Activated T-helper 2 cell treated with anti-CD3 and anti-CD28 coated beads, Interferon-gamma antibody, Interleukin-2, Interleukin-4, amounts not matched to agents 10 μg/mL and 5 μg/mL and 100 μg/mL, durations not matched to agents 14 hours and 24 hours and 36 hours (primary cell): ENCODE data around the gene FAM241B. TPM values are rescaled to one million over a fixed set of nuclear protein-coding genes. Genes with fewer than 3 reads are reported as not detected.
A peak's percentile ranks its signal among the peaks of the same experiment; 100 is the strongest.

ENCODE experiments used
- DNase-seq: peaks from one replicate; pipeline ENCODE4 v3.0.0; 2021; ENCODE audit warnings: low spot score
- H3K27ac Mint-ChIP-seq: one replicate; pipeline ENCODE4 v1.8.0; 2021; ENCODE audit warnings: mixed read lengths
- H3K27me3 Mint-ChIP-seq: one replicate; pipeline ENCODE4 v1.8.0; 2021; ENCODE audit warnings: low read depth, mixed read lengths
- H3K36me3 Mint-ChIP-seq: one replicate; pipeline ENCODE4 v1.8.0; 2021; ENCODE audit warnings: low read depth, mixed read lengths
- H3K4me1 Mint-ChIP-seq: one replicate; pipeline ENCODE4 v1.8.0; 2021; ENCODE audit warnings: low read depth, mixed read lengths
- H3K4me3 Mint-ChIP-seq: one replicate; pipeline ENCODE4 v1.8.0; 2021; ENCODE audit warnings: low read depth, mild to moderate bottlenecking, moderate library complexity, mixed read lengths
- H3K9me3 Mint-ChIP-seq: one replicate; pipeline ENCODE4 v1.8.0; 2021; ENCODE audit warnings: mixed read lengths
- intact Hi-C: fragments of 100-400 bp; cut with micrococcal nuclease; formaldehyde crosslinking; loops from one replicate; pipeline ENCODE4 v1.15.1; 2023
- total RNA-seq: library from RNA; stranded (reverse); gene quantifications from 2 replicates; pipeline ENCODE4 v1.2.3, GENCODE V29; 2022

FAM241B gene
- 9.3 and 12.1 TPM in 2 replicates for total RNA-seq

GRCh38 chr10:69629897-69630650 lies at the start of gene FAM241B:
Gene FAM241B (plus strand): TSS chr10:69630247. CDS start chr10:69631744, 1,497 bp downstream.
- peaks cover 3% of the 10 kb centered on the region for H3K4me1 Mint-ChIP-seq
- H3K27ac Mint-ChIP-seq: no peak within 1 kb of the TSS
- intact Hi-C loops: no loop called here
- H3K27me3 Mint-ChIP-seq: peaks cover 4% of the 10 kb centered on the region
- H3K4me3 Mint-ChIP-seq: peak within 1 kb of the TSS; percentile 69
- H3K36me3 Mint-ChIP-seq: no peaks in the 10 kb centered on the region
- H3K9me3 Mint-ChIP-seq: no peaks in the 10 kb centered on the region
- DNase-seq: peak; percentile 71

- H3K27ac Mint-ChIP-seq: no peak overlapping the region
- H3K27me3 Mint-ChIP-seq: peaks cover 52% of the 10 kb centered on the region
- DNase-seq: no peak
- H3K4me3 Mint-ChIP-seq: no peak overlapping the region
- no peaks in the 10 kb centered on the region for H3K36me3 Mint-ChIP-seq
- intact Hi-C loops: no loop called here
- H3K4me1 Mint-ChIP-seq: no peaks in the 10 kb centered on the region
- no peaks in the 10 kb centered on the region for H3K9me3 Mint-ChIP-seq
Observed at GRCh38 chr10:69580435-69580834, 49.6 kb upstream of the FAM241B start.

- H3K27ac Mint-ChIP-seq: no peak overlapping the region
- no peaks in the 10 kb centered on the region for H3K9me3 Mint-ChIP-seq
- H3K4me3 Mint-ChIP-seq: no peak overlapping the region
- DNase-seq: no peak
- peaks cover 3% of the 10 kb centered on the region for H3K4me1 Mint-ChIP-seq
- intact Hi-C loops: no loop called here
- no peaks in the 10 kb centered on the region for H3K36me3 Mint-ChIP-seq
- peaks cover 38% of the 10 kb centered on the region for H3K27me3 Mint-ChIP-seq
Observed at GRCh38 chr10:69583106-69583505, 46.9 kb upstream of the FAM241B start.

GRCh38 chr10:69584624-69585023 lies 45.4 kb upstream of the FAM241B start:
- no peak for DNase-seq
- Mint-ChIP-seq H3K4me1 (peaks cover 12% of the 10 kb centered on the region), H3K27ac (no peak overlapping the region), H3K27me3 (peaks cover 24% of the 10 kb centered on the region), H3K9me3 (no peaks in the 10 kb centered on the region), H3K4me3 (no peak overlapping the region), H3K36me3 (no peaks in the 10 kb centered on the region)
- intact Hi-C loops: no loop called here

- H3K27me3 Mint-ChIP-seq: peaks cover 10% of the 10 kb centered on the region
- H3K4me3 Mint-ChIP-seq: no peak overlapping the region
- intact Hi-C loops: no loop called here
- no peak overlapping the region for H3K27ac Mint-ChIP-seq
- H3K36me3 Mint-ChIP-seq: no peaks in the 10 kb centered on the region
- peaks cover 12% of the 10 kb centered on the region for H3K4me1 Mint-ChIP-seq
- no peaks in the 10 kb centered on the region for H3K9me3 Mint-ChIP-seq
- no peak for DNase-seq
Observed at GRCh38 chr10:69588358-69588757, 41.7 kb upstream of the FAM241B start.

GRCh38 chr10:69600761-69601330 lies 29.2 kb upstream of the FAM241B start:
- Mint-ChIP-seq H3K4me3 (no peak overlapping the region), H3K36me3 (no peaks in the 10 kb centered on the region), H3K9me3 (no peaks in the 10 kb centered on the region), H3K4me1 (no peaks in the 10 kb centered on the region), H3K27ac (no peak overlapping the region), H3K27me3 (peaks cover 40% of the 10 kb centered on the region)
- intact Hi-C loops: no loop called here
- DNase-seq: no peak

GRCh38 chr10:69609077-69609476 lies 21.0 kb upstream of the FAM241B start:
- no peak for DNase-seq
- Mint-ChIP-seq H3K27me3 (peaks cover 21% of the 10 kb centered on the region), H3K9me3 (peaks cover 16% of the 10 kb centered on the region), H3K4me3 (no peak overlapping the region), H3K27ac (no peak overlapping the region), H3K4me1 (no peaks in the 10 kb centered on the region), H3K36me3 (no peaks in the 10 kb centered on the region)
- intact Hi-C loops: no loop called here

- Mint-ChIP-seq H3K9me3 (peaks cover 16% of the 10 kb centered on the region), H3K4me3 (no peak overlapping the region), H3K36me3 (no peaks in the 10 kb centered on the region), H3K4me1 (no peaks in the 10 kb centered on the region), H3K27ac (no peak overlapping the region), H3K27me3 (peaks cover 23% of the 10 kb centered on the region)
- no peak for DNase-seq
- intact Hi-C loops: no loop called here
Observed at GRCh38 chr10:69612760-69613159, 17.3 kb upstream of the FAM241B start.

- H3K4me3 Mint-ChIP-seq: no peak overlapping the region
- intact Hi-C loops: no loop called here
- H3K27ac Mint-ChIP-seq: no peak overlapping the region
Observed at GRCh38 chr10:69614130-69614529, 15.9 kb upstream of the FAM241B start.

GRCh38 chr10:69616358-69616757 lies 13.7 kb upstream of the FAM241B start:
- Mint-ChIP-seq H3K9me3 (no peaks in the 10 kb centered on the region), H3K4me3 (no peak overlapping the region)

More at GRCh38 chr10:69614130-69614529, 15.9 kb upstream of the FAM241B start:
- H3K36me3 Mint-ChIP-seq: no peaks in the 10 kb centered on the region
- H3K4me1 Mint-ChIP-seq: no peaks in the 10 kb centered on the region
- peaks cover 9% of the 10 kb centered on the region for H3K9me3 Mint-ChIP-seq
- H3K27me3 Mint-ChIP-seq: peaks cover 23% of the 10 kb centered on the region
- no peak for DNase-seq

GRCh38 chr10:69618746-69619145 lies 11.3 kb upstream of the FAM241B start:
- intact Hi-C loops: no loop called here

More at GRCh38 chr10:69616358-69616757, 13.7 kb upstream of the FAM241B start:
- DNase-seq: no peak
- intact Hi-C loops: no loop called here
- H3K27me3 Mint-ChIP-seq: peaks cover 16% of the 10 kb centered on the region
- H3K36me3 Mint-ChIP-seq: no peaks in the 10 kb centered on the region
- no peak overlapping the region for H3K27ac Mint-ChIP-seq
- peaks cover 4% of the 10 kb centered on the region for H3K4me1 Mint-ChIP-seq

GRCh38 chr10:69619626-69620025 lies 10.4 kb upstream of the FAM241B start:
- intact Hi-C loops: no loop called here
- Mint-ChIP-seq H3K27ac (no peak overlapping the region), H3K4me3 (no peak overlapping the region), H3K4me1 (peaks cover 18% of the 10 kb centered on the region), H3K36me3 (peaks cover 5% of the 10 kb centered on the region), H3K9me3 (peaks cover 18% of the 10 kb centered on the region), H3K27me3 (peaks cover 8% of the 10 kb centered on the region)
- no peak for DNase-seq

More at GRCh38 chr10:69618746-69619145, 11.3 kb upstream of the FAM241B start:
- H3K4me1 Mint-ChIP-seq: peaks cover 9% of the 10 kb centered on the region
- DNase-seq: no peak
- H3K27me3 Mint-ChIP-seq: peaks cover 10% of the 10 kb centered on the region
- H3K4me3 Mint-ChIP-seq: no peak overlapping the region
- H3K27ac Mint-ChIP-seq: no peak overlapping the region
- H3K9me3 Mint-ChIP-seq: peaks cover 9% of the 10 kb centered on the region
- H3K36me3 Mint-ChIP-seq: peaks cover 2% of the 10 kb centered on the region

- Mint-ChIP-seq H3K27me3 (peaks cover 11% of the 10 kb centered on the region), H3K9me3 (peaks cover 18% of the 10 kb centered on the region), H3K36me3 (peaks cover 5% of the 10 kb centered on the region), H3K27ac (no peak overlapping the region), H3K4me1 (peaks cover 19% of the 10 kb centered on the region), H3K4me3 (no peak overlapping the region)
- no peak for DNase-seq
- intact Hi-C loops: no loop called here
Observed at GRCh38 chr10:69620625-69621024, 9.4 kb upstream of the FAM241B start.
